HCT116 (cell line): ENCODE data around the gene LXN. TPM values are rescaled to one million over a fixed set of nuclear protein-coding genes. Genes with fewer than 3 reads are reported as not detected.

Experiments used
- ATAC-seq: fragments of 200-7000 bp; cut with Tn5 transposase; 2 replicates; pipeline ENCODE4 v1.9.1; 2020; ENCODE audit warnings: mild to moderate bottlenecking, moderate library complexity
- BruUV-seq: library from RNA; stranded (reverse); fragments of 400-500 nt; replicated peaks from 2 replicates; lab custom pipeline; 2021; lab: Mats Ljungman, UMichigan
- CTCF ChIA-PET: fragments of 300-600 bp; sonication (Branson Sonifier 250); formaldehyde crosslinking; loops from one replicate; lab custom pipeline; 2021; ENCODE audit warnings: antibody characterized with exemption; lab: Charles Lee
- POLR2A ChIA-PET: fragments of 300-600, 350-600 bp; sonication (Branson Sonifier 250); formaldehyde crosslinking; loops from one replicate; lab custom pipeline; 2021; ENCODE audit warnings: antibody characterized with exemption; lab: Charles Lee
- RAD21 ChIA-PET, 2 experiments: fragments of 300-600 bp; sonication (Branson Sonifier 250); formaldehyde crosslinking; loops; one replicate each; lab custom pipeline; 2023; ENCODE audit warnings: low total read pairs in 2 of 2; ENCODE audit not compliant: uncharacterized antibody in 2 of 2, unreplicated experiment in 2 of 2, low non-redundant PET in 1 of 2; lab: Charles Lee
- DNase-seq: peaks from one replicate; pipeline ENCODE4 v3.0.0-alpha.2; 2010; ENCODE audit warnings: low read depth, low spot score
- H2AFZ ChIP-seq: fragments of 200-600 bp; shearing (Covaris generic), sonication (generic); 2 replicates; pipeline ENCODE4 v1.6.1; 2017; ENCODE audit warnings: low read depth, mixed run types, mixed read lengths, antibody characterized with exemption, low read length; ENCODE audit not compliant: poor library complexity, severe bottlenecking
- H3K27ac ChIP-seq: 2 replicates; pipeline ENCODE4 v1.5.1; 2012; ENCODE audit warnings: low read depth, low read length
- H3K27me3 ChIP-seq: fragments of 200-600 bp; sonication (generic); 2 replicates; pipeline ENCODE4 v1.6.1; 2016; ENCODE audit warnings: mixed run types, low read length, mixed read lengths; ENCODE audit not compliant: insufficient read depth
- H3K36me3 ChIP-seq, 2 experiments: fragments of 200-500 bp in 1 of 2; fragments of 200-600 bp in 1 of 2; sonication (Bioruptor generic) in 1 of 2; sonication (generic) in 1 of 2; 2 replicates each; pipeline versions ENCODE4 v1.5.1 to v1.6.1; 2014 to 2016; ENCODE audit warnings: low read length in 2 of 2, inconsistent platforms in 1 of 2, mixed read lengths in 1 of 2, mixed run types in 1 of 2; ENCODE audit not compliant: insufficient read depth in 2 of 2, control insufficient read depth in 1 of 2
- H3K4me1 ChIP-seq, 2 experiments: fragments of 200-600 bp in 1 of 2; sonication (generic) in 1 of 2; 2 replicates each; pipeline versions ENCODE4 v1.5.1 to v1.6.1; 2012 to 2017; ENCODE audit warnings: low read length in 2 of 2, inconsistent platforms in 1 of 2, mild to moderate bottlenecking in 1 of 2, mixed read lengths in 1 of 2, mixed run types in 1 of 2, moderate library complexity in 1 of 2; ENCODE audit not compliant: insufficient read depth in 2 of 2, control insufficient read depth in 1 of 2
- H3K4me2 ChIP-seq: fragments of 200-600 bp; sonication (generic); 2 replicates; pipeline ENCODE4 v1.6.1; 2017; ENCODE audit warnings: mixed run types, low read length, mixed read lengths
- H3K4me3 ChIP-seq, 2 experiments: fragments of 200-600 bp in 1 of 2; sonication (generic) in 1 of 2; replicated peaks in 1 of 2; 2 replicates each; pipeline ENCODE4 v1.5.1; 2011 to 2016; ENCODE audit warnings: low read length in 2 of 2, control low read depth in 1 of 2, low read depth in 1 of 2, mild to moderate bottlenecking in 1 of 2, mixed read lengths in 1 of 2, mixed run types in 1 of 2
- H3K79me2 ChIP-seq: fragments of 200-600 bp; sonication (generic); 2 replicates; pipeline ENCODE4 v1.6.1; 2017; ENCODE audit warnings: mild to moderate bottlenecking, mixed run types, low read length, moderate library complexity, mixed read lengths; ENCODE audit not compliant: insufficient read depth
- H3K9ac ChIP-seq: fragments of 200-600 bp; sonication (generic); 2 replicates; pipeline ENCODE4 v1.6.1; 2016; ENCODE audit warnings: low read length, mixed read lengths
- H3K9me2 ChIP-seq: fragments of 200-600 bp; sonication (generic), shearing (Covaris generic); 2 replicates; pipeline ENCODE4 v1.6.1; 2017; ENCODE audit warnings: mixed run types, mild to moderate bottlenecking, moderate library complexity; ENCODE audit not compliant: insufficient read depth
- H3K9me3 ChIP-seq, 2 experiments: fragments of 200-500 bp in 1 of 2; fragments of 200-600 bp in 1 of 2; sonication (Bioruptor generic) in 1 of 2; sonication (generic) in 1 of 2; 2 replicates each; pipeline ENCODE4 v1.6.1; 2014 to 2017; ENCODE audit warnings: low read length in 2 of 2, mixed read lengths in 2 of 2, inconsistent platforms in 1 of 2, low read depth in 1 of 2, mild to moderate bottlenecking in 1 of 2, mixed run types in 1 of 2, moderate library complexity in 1 of 2; ENCODE audit not compliant: control insufficient read depth in 1 of 2, insufficient read depth in 1 of 2
- H4K20me1 ChIP-seq: fragments of 200-600 bp; sonication (generic), shearing (Covaris generic); 2 replicates; pipeline ENCODE4 v1.6.1; 2017; ENCODE audit warnings: mixed run types, mild to moderate bottlenecking, moderate library complexity; ENCODE audit not compliant: insufficient read depth
- ATF3 ChIP-seq: IDR thresholded peaks from 2 replicates; pipeline ENCODE4 v1.6.1; 2012
- CEBPB ChIP-seq: IDR thresholded peaks from 2 replicates; pipeline ENCODE4 v1.6.1; 2012; ENCODE audit warnings: low read depth
- CTCF ChIP-seq, 3 experiments: fragments of 200-600 bp in 1 of 3; sonication (generic) in 1 of 3; IDR thresholded peaks in 2 of 3; conservative IDR thresholded peaks in 1 of 3; 2 replicates each; pipeline ENCODE4 v1.5.1; 2012 to 2017; ENCODE audit warnings: low read depth in 2 of 3, low read length in 2 of 3, antibody characterized with exemption in 1 of 3, borderline replicate concordance in 1 of 3, control low read depth in 1 of 3, mild to moderate bottlenecking in 1 of 3, mixed read lengths in 1 of 3, mixed run types in 1 of 3, moderate library complexity in 1 of 3; ENCODE audit not compliant: insufficient read depth in 1 of 3
- ELF1 ChIP-seq: IDR thresholded peaks from 2 replicates; pipeline ENCODE4 v1.6.1; 2012; ENCODE audit warnings: low read depth, borderline replicate concordance
- EZH2 ChIP-seq: fragments of 200-600 bp; sonication (generic); IDR thresholded peaks from 2 replicates; pipeline ENCODE4 v1.6.1; 2017; ENCODE audit warnings: antibody characterized with exemption, mixed run types
- EZH2phosphoT487 ChIP-seq: fragments of 200-600 bp; IDR thresholded peaks from 2 replicates; pipeline ENCODE4 v1.6.1; 2018; ENCODE audit warnings: antibody characterized with exemption, borderline replicate concordance
- POLR2AphosphoS5 ChIP-seq: IDR thresholded peaks from 2 replicates; pipeline ENCODE4 v1.6.1; 2011; ENCODE audit warnings: mild to moderate bottlenecking, low read depth, low read length, moderate library complexity
- REST ChIP-seq: IDR thresholded peaks from 2 replicates; pipeline ENCODE4 v1.6.1; 2012; ENCODE audit warnings: low read depth
- SP1 ChIP-seq: IDR thresholded peaks from 2 replicates; pipeline ENCODE4 v1.6.1; 2012; ENCODE audit warnings: low read depth
- ZBTB33 ChIP-seq: IDR thresholded peaks from 2 replicates; pipeline ENCODE4 v1.6.1; 2011; ENCODE audit warnings: mild to moderate bottlenecking, low read length, moderate library complexity; ENCODE audit not compliant: insufficient replicate concordance; ENCODE audit errors: extremely low read depth
- intact Hi-C: fragments of 100-400 bp; cut with micrococcal nuclease; formaldehyde crosslinking; loops from 2 replicates; pipeline ENCODE4 v1.10.0; 2022
- total RNA-seq: library from RNA; stranded (reverse); gene quantifications from one replicate; pipeline ENCODE4 v1.2.1, GENCODE V29; 2021; ENCODE audit not compliant: unreplicated experiment

The LXN gene
- total RNA-seq, 1 experiment from 2014 or later: not detected

- DNase-seq (no peak), ATAC-seq (no peak)
- ChIA-PET POLR2A (no interaction called here), CTCF (no interaction called here), RAD21 (no interaction called here)
- intact Hi-C loops: no loop called here
- Histone ChIP-seq H3K9me2 (no peaks in the 10 kb centered on the region), H3K27me3 (no peaks in the 10 kb centered on the region), H3K9ac (no peak overlapping the region), H3K4me2 (no peak overlapping the region), H4K20me1 (no peaks in the 10 kb centered on the region), H3K79me2 (peaks cover 8% of the 10 kb centered on the region; the same call in 1 of the 2 replicates), H3K9me3 (no peaks in the 10 kb centered on the region), H3K36me3 (no peaks in the 10 kb centered on the region; a peak in 1 of 4 replicates), H3K27ac (no peak overlapping the region), H3K4me3 (no peak overlapping the region), H2AFZ (no peak overlapping the region), H3K4me1 (no peaks in the 10 kb centered on the region)
- TF ChIP-seq SP1 (no peak), EZH2phosphoT487 (no peak), REST (no peak)
- BruUV-seq: no TSS peak
These were observed 29.1 kb upstream of the LXN start for GRCh38 chr3:158701420-158702065.

GRCh38 chr3:158700559-158700958, 28.1 kb upstream of the LXN start:
- Histone ChIP-seq H3K36me3 (no peaks in the 10 kb centered on the region; a peak in 1 of 4 replicates), H3K4me2 (no peak overlapping the region), H2AFZ (no peak overlapping the region), H3K4me1 (no peaks in the 10 kb centered on the region), H3K9me3 (no peaks in the 10 kb centered on the region), H3K27ac (no peak overlapping the region), H3K9ac (no peak overlapping the region), H4K20me1 (no peaks in the 10 kb centered on the region), H3K4me3 (no peak overlapping the region), H3K9me2 (no peaks in the 10 kb centered on the region), H3K79me2 (peaks cover 8% of the 10 kb centered on the region; the same call in 1 of the 2 replicates), H3K27me3 (no peaks in the 10 kb centered on the region)
- TF ChIP-seq EZH2phosphoT487 (no peak), POLR2AphosphoS5 (no peak), ELF1 (no peak), ZBTB33 (no peak), CTCF (IDR thresholded peaks at IDR 0.05 in 2 of 3, conservative IDR thresholded peaks at IDR 0.05 in 1 of 3; ENCODE audit: borderline replicate concordance in 1 of 3, insufficient read depth in 1 of 3, low read depth in 2 of 3, low read length in 2 of 3) (no peak), CEBPB (no peak), ATF3 (no peak), EZH2 (no peak)
- ChIA-PET RAD21 (no interaction called here), CTCF (no interaction called here), POLR2A (no interaction called here)
- DNase-seq (no peak), ATAC-seq (no peak)
- BruUV-seq: no TSS peak
- intact Hi-C loops: no loop called here
